PC-9 (cell line): ENCODE data around the gene IRAK2. TPM values are rescaled to one million over a fixed set of nuclear protein-coding genes. Genes with fewer than 3 reads are reported as not detected.

Source experiments
- BruUV-seq: library from RNA; stranded (reverse); fragments of 400-500 nt; replicated peaks from 2 replicates; lab custom pipeline; 2021; lab: Mats Ljungman, UMichigan
- CTCF ChIA-PET: fragments of 300-600 bp; sonication (Branson Sonifier 250); formaldehyde crosslinking; loops from one replicate; lab custom pipeline; 2022; ENCODE audit warnings: antibody characterized with exemption; lab: Charles Lee
- POLR2A ChIA-PET: fragments of 300-600 bp; sonication (Branson Sonifier 250); formaldehyde crosslinking; loops from one replicate; lab custom pipeline; 2022; ENCODE audit warnings: antibody characterized with exemption; ENCODE audit not compliant: unreplicated experiment; lab: Charles Lee
- DNase-seq, 2 experiments: peaks; one replicate each; pipeline versions ENCODE4 v3.0.0 to v3.0.0-alpha.2; 2015 to 2022; ENCODE audit warnings: mixed read lengths in 1 of 2
- H2AFZ ChIP-seq: fragments of 200-600 bp; sonication (generic); 2 replicates; pipeline ENCODE4 v1.8.1; 2017; ENCODE audit warnings: antibody characterized with exemption
- H3F3A ChIP-seq: fragments of 200-600 bp; sonication (generic); 2 replicates; pipeline ENCODE4 v1.8.1; 2017; ENCODE audit warnings: antibody characterized with exemption, mild to moderate bottlenecking, low read depth; ENCODE audit not compliant: insufficient read depth
- H3K27ac ChIP-seq: fragments of 200-600 bp; sonication (generic); 2 replicates; pipeline ENCODE4 v1.6.1; 2016; ENCODE audit warnings: mixed run types
- H3K27me3 ChIP-seq: fragments of 200-600 bp; sonication (generic); 2 replicates; pipeline ENCODE4 v1.6.1; 2016; ENCODE audit warnings: low read depth, mixed run types; ENCODE audit not compliant: insufficient read depth
- H3K36me3 ChIP-seq: fragments of 200-600 bp; sonication (generic); 2 replicates; pipeline ENCODE4 v1.6.1; 2016; ENCODE audit warnings: low read depth, mixed run types
- H3K4me1 ChIP-seq: fragments of 200-600 bp; sonication (generic); replicated peaks from 2 replicates; pipeline ENCODE4 v1.6.1; 2016; ENCODE audit warnings: mixed run types; ENCODE audit not compliant: insufficient read depth
- H3K4me2 ChIP-seq: fragments of 200-600 bp; sonication (generic); 2 replicates; pipeline ENCODE4 v1.6.1; 2017; ENCODE audit warnings: mixed run types
- H3K4me3 ChIP-seq: fragments of 200-600 bp; sonication (generic); 2 replicates; pipeline ENCODE4 v1.6.1; 2016; ENCODE audit warnings: mixed run types
- H3K79me2 ChIP-seq: fragments of 200-600 bp; sonication (generic); 2 replicates; pipeline ENCODE4 v1.6.1; 2017; ENCODE audit warnings: low read depth, mixed run types
- H3K9me2 ChIP-seq: fragments of 200-600 bp; sonication (generic); 2 replicates; pipeline ENCODE4 v1.8.1; 2017; ENCODE audit warnings: mild to moderate bottlenecking; ENCODE audit not compliant: insufficient read depth
- H3K9me3 ChIP-seq: fragments of 200-600 bp; sonication (generic); 2 replicates; pipeline ENCODE4 v1.8.1; 2016; ENCODE audit warnings: low read depth; ENCODE audit not compliant: insufficient read depth
- H4K20me1 ChIP-seq: fragments of 200-600 bp; sonication (generic); 2 replicates; pipeline ENCODE4 v1.8.1; 2017; ENCODE audit not compliant: insufficient read depth
- CTCF ChIP-seq: fragments of 200-600 bp; sonication (generic); conservative IDR thresholded peaks from 2 replicates; pipeline ENCODE4 v1.6.1; 2017; ENCODE audit warnings: mixed run types, antibody characterized with exemption, mild to moderate bottlenecking, moderate library complexity
- EZH2 ChIP-seq: fragments of 200-600 bp; sonication (generic); IDR thresholded peaks from 2 replicates; pipeline ENCODE4 v1.8.0; 2017; ENCODE audit warnings: antibody characterized with exemption, low read depth
- intact Hi-C: fragments of 100-400 bp; cut with micrococcal nuclease; formaldehyde crosslinking; loops from one replicate; pipeline ENCODE4 v1.10.0; 2022; ENCODE audit not compliant: unreplicated experiment
- total RNA-seq: library from RNA; stranded (reverse); gene quantifications from 2 replicates; pipeline ENCODE4 v1.2.3, GENCODE V29; 2021

The IRAK2 gene
- total RNA-seq, 1 experiment from 2014 or later: 2.7 TPM

- H3K4me2 ChIP-seq: no peak overlapping the region
- no peaks in the 10 kb centered on the region for H3K4me1 ChIP-seq
- no peaks in the 10 kb centered on the region for H3K27me3 ChIP-seq
- H3K27ac ChIP-seq: no peak overlapping the region
- peaks cover 7% of the 10 kb centered on the region; the same call in 1 of the 2 replicates for H4K20me1 ChIP-seq
- no peaks in the 10 kb centered on the region for H3K9me2 ChIP-seq
- POLR2A ChIA-PET: no interaction called here
- H3K4me3 ChIP-seq: no peak overlapping the region
- no peaks in the 10 kb centered on the region for H3K79me2 ChIP-seq
- no peak overlapping the region for H2AFZ ChIP-seq
- peaks cover 17% of the 10 kb centered on the region for H3K36me3 ChIP-seq
- H3F3A ChIP-seq: no peaks in the 10 kb centered on the region; the same call in 1 of the 2 replicates
- no peak for DNase-seq
- no peak for TF ChIP-seq CTCF
- TF ChIP-seq EZH2: no peak
- BruUV-seq: no TSS peak
- CTCF ChIA-PET: no interaction called here
- intact Hi-C loops: no loop called here
- H3K9me3 ChIP-seq: no peaks in the 10 kb centered on the region
These were observed 119.8 kb downstream of the IRAK2 start for GRCh38 chr3:10284496-10284895.

GRCh38 chr3:10285272-10286132 lies 120.8 kb downstream of the IRAK2 start:
- CTCF ChIA-PET: interaction anchor here (0.6 kb wide), 1 partner anchor 74 kb away, joined by 4 read pairs; no protein-coding TSS in a partner anchor
- intact Hi-C loops: no loop called here

GRCh38 chr3:10286133-10286524 lies 121.4 kb downstream of the IRAK2 start:
- Histone ChIP-seq H3K4me3 (no peak overlapping the region), H3K27me3 (no peaks in the 10 kb centered on the region), H3K4me2 (no peak overlapping the region), H3K4me1 (no peaks in the 10 kb centered on the region), H3F3A (no peaks in the 10 kb centered on the region; the same call in 1 of the 2 replicates), H3K27ac (no peak overlapping the region), H3K9me3 (no peaks in the 10 kb centered on the region), H2AFZ (no peak overlapping the region), H4K20me1 (0 out of 2 replicates have a peak, but pooled peaks cover 7% of the 10 kb centered on the region), H3K9me2 (no peaks in the 10 kb centered on the region), H3K79me2 (no peaks in the 10 kb centered on the region), H3K36me3 (0 out of 2 replicates have a peak, but pooled peaks cover 9% of the 10 kb centered on the region)
- no peak for DNase-seq
- no TSS peak for BruUV-seq
- ChIA-PET CTCF (interaction anchor here (0.6 kb wide), 1 partner anchor 74 kb away, joined by 4 read pairs; no protein-coding TSS in a partner anchor), POLR2A (interaction anchor here (0.5 to 0.6 kb wide), 3 partner anchors 10 to 138 kb away, joined by 4 to 10 read pairs (median 6); no protein-coding TSS in a partner anchor)
- TF ChIP-seq CTCF: no peak
- TF ChIP-seq EZH2: no peak
- intact Hi-C loops: no loop called here

More at GRCh38 chr3:10285272-10286132, 120.8 kb downstream of the IRAK2 start:
- Histone ChIP-seq H3K4me1 (no peaks in the 10 kb centered on the region), H4K20me1 (0 out of 2 replicates have a peak, but pooled peaks cover 7% of the 10 kb centered on the region), H3F3A (no peaks in the 10 kb centered on the region; the same call in 1 of the 2 replicates), H3K9me3 (no peaks in the 10 kb centered on the region), H3K27ac (no peak overlapping the region), H3K9me2 (no peaks in the 10 kb centered on the region), H3K79me2 (no peaks in the 10 kb centered on the region), H2AFZ (no peak overlapping the region), H3K27me3 (no peaks in the 10 kb centered on the region), H3K4me2 (no peak overlapping the region), H3K36me3 (peaks cover 9% of the 10 kb centered on the region; the same call in 1 of the 2 replicates), H3K4me3 (no peak overlapping the region)
- POLR2A ChIA-PET: interaction anchor here (0.6 kb wide), 1 partner anchor 10 kb away, joined by 10 read pairs; no protein-coding TSS in a partner anchor
- BruUV-seq: no TSS peak
- no peak for TF ChIP-seq EZH2
- no peak for DNase-seq
